ENCODE results near the gene MCM3AP. TPM values are rescaled to one million over a fixed set of nuclear protein-coding genes. Genes with fewer than 3 reads are reported as not detected.

Gene MCM3AP
- total RNA-seq, 1 donor from 2014 or later, result 84.7 TPM

- H3K4me3 ChIP-seq (ENCODE audit: low read depth, low read length), result no peak overlapping the region
- DNase-seq (ENCODE audit: low read depth), result no peak
- no peak for TF ChIP-seq CTCF (conservative IDR thresholded peaks at IDR 0.05; ENCODE audit: low read depth, low read length)
Measured at GRCh38 chr21:46274797-46275390, 10.5 kb downstream of the MCM3AP start.

- TF ChIP-seq CTCF (conservative IDR thresholded peaks at IDR 0.05; ENCODE audit: low read depth, low read length), result no peak
- no peak for DNase-seq (ENCODE audit: low read depth)
- H3K4me3 ChIP-seq (ENCODE audit: low read depth, low read length), result no peak overlapping the region
Measured at GRCh38 chr21:46273341-46273740, 12.1 kb downstream of the MCM3AP start.

- DNase-seq (ENCODE audit: low read depth), result peak; percentile 89
- no peak overlapping the region for H3K4me3 ChIP-seq (ENCODE audit: low read depth, low read length)
- TF ChIP-seq CTCF (conservative IDR thresholded peaks at IDR 0.05; ENCODE audit: low read depth, low read length), result no peak
Measured at GRCh38 chr21:46269466-46269865, 15.9 kb downstream of the MCM3AP start.

GRCh38 chr21:46268371-46268770 lies 17.0 kb downstream of the MCM3AP start:
- no peak for TF ChIP-seq CTCF (conservative IDR thresholded peaks at IDR 0.05; ENCODE audit: low read depth, low read length)
- H3K4me3 ChIP-seq (ENCODE audit: low read depth, low read length), result no peak overlapping the region
- no peak for DNase-seq (ENCODE audit: low read depth)

GRCh38 chr21:46266946-46267345 lies 18.5 kb downstream of the MCM3AP start:
- no peak overlapping the region for H3K4me3 ChIP-seq (ENCODE audit: low read depth, low read length)
- no peak for DNase-seq (ENCODE audit: low read depth)
- no peak for TF ChIP-seq CTCF (conservative IDR thresholded peaks at IDR 0.05; ENCODE audit: low read depth, low read length)

GRCh38 chr21:46265736-46266525 lies 19.5 kb downstream of the MCM3AP start:
- DNase-seq (ENCODE audit: low read depth), result no peak
- H3K4me3 ChIP-seq (ENCODE audit: low read depth, low read length), result no peak overlapping the region
- TF ChIP-seq CTCF (conservative IDR thresholded peaks at IDR 0.05; ENCODE audit: low read depth, low read length), result no peak
